HG03060 (cell line): ENCODE data around the gene SLC22A12.

ENCODE experiments used
- ATAC-seq: cut with Tn5 transposase; IDR thresholded peaks from one replicate; pipeline ENCODE4 v1.9.1; 2021; ENCODE audit warnings: low read depth, moderate number of reproducible peaks; ENCODE audit not compliant: unreplicated experiment

The SLC22A12 gene

DNA sequence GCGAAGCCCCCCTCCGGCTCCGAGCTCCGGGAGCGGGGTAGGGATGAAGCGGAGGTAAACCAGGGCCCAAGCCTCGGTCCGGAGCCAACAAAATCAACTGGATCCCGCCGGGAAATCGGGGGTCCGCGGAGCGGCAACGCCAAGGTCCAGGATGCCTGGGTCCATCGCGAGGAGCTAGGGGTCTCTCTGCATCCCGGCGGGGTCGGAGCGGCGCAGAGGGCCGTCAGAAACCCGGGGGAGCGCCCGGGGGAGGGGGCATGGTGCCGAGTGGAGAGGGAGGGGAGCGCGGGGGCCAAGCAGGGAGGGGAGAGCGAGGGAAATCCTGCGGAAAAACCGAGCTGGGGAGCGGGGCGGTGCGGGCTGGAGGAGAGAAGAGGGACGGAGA lies 51.8 kb downstream of the SLC22A12 start:
- ATAC-seq, result no peak

DNA sequence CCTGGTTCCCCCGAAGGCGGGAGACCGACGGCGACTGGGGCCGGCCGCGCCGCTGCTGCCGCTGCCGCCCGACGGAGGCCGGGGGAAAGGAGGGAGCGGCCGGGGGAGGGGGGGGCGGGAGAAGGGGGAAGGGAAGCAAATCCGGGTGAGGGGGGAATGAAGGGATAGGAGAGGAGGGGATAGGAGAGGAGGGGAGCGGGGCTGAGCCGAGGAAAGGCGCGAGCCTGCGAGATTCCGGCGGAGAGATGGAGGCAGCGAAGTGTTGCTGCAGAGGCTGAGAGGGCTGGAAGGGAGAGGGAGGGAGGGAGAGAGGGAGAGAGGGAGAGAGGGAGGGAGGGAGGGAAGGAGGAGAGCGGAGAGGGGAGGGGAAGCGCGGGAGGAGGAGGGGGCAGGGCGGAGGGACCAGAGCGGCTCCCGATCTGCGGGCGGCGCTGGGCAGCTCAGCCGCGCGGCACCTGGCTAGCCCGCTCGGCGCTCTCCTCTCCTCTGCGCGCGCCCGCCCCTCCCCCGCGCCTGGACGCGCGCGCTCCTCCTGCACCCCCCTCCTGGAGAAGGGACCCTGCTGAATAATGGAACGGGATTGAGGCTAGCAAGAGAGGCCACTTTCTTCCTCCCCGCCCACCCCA lies 52.3 kb downstream of the SLC22A12 start:
- no peak for ATAC-seq

- ATAC-seq, result no peak
These were observed 53.1 kb downstream of the SLC22A12 start for GRCh38 chr11:64643920-64644646.

DNA sequence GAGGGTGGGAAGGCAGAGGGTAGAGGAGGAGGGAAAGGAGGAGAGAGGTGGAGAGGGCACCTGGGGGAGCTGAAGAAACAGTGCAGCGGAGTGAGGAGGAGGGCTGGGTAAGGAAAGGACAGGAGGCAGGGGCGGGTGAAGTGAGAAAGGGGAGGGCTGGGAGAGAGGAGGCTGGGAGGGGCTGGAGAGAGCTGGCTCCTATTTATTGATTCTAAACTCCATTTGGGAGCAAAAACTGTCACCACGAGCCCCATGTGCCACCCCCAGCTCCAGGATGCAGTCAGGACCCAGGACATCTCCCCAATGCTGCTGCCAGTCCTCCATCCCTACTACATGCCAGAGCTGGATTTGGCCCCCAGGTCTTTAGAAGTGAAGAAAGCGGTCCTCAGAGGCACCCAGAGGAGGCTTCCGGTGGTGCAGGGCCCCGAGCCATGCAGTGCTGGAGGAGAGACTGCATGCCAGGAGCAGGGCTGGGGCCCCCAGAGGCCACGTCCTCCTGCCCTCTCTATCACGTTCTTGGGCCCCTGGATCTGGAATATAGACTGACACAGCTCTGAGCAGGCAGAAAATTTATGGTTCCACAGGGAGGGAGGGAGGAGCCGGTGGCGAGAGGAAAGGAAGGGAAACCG lies 53.7 kb downstream of the SLC22A12 start:
- no peak for ATAC-seq

DNA sequence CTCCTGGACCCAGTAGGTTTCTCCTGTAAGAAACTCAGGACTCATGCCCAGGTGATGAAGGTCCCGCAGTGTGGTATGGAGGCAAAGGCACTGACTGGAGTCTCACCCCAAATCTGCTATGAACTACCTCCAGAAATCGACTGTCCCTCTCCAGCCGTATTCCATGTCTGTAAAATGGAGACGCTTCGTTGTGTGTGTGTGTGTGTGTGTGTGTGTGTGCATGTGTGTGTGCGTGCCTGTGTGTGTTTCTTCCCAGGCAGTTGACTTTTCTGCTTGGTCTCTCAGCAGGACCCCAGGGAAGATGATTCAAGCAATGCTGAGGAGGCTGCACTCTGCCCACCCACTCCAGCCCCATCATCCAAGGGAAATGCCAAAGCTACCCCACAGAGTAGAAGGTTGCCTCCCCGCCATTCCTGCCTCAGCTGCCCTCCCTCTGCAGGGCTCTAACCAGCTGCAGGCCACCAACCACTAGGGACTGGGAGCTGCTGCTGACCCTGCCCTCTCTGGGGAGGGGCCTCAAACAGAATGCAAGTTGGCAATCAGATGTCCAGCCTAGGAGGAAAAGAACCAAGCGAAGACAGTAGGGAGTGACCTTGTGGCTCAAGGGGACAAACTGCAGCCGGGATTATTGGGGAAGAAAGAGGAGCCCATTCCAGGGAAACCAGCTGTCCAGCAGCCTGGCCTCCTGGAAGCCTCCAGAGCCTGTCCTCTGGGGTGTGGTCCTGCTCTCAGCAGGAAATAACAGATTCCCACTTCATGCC lies 56.2 kb downstream of the SLC22A12 start:
- no peak for ATAC-seq

GRCh38 chr11:64648551-64648950 lies 57.5 kb downstream of the SLC22A12 start:
- no peak for ATAC-seq

DNA sequence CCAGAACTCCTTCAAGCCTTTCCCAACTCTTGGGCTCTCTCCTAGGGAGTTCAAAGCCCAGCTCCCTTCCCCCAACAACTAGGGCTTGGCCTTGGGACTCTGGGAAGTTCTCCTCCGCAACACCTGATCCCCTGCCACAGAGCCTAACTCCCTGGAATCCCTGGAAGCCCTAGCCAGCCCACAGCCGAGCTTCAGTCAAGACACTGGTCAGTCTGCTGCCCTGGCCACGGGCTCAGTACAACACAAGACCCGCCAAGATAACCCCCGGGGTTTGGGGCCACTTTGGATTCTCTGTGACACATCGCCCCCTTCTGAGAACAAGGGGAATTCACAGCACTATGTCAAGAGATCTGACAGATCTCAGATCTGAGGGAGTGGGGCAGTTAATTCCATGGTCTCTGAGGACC lies 58.3 kb downstream of the SLC22A12 start:
- ATAC-seq, result no peak

DNA sequence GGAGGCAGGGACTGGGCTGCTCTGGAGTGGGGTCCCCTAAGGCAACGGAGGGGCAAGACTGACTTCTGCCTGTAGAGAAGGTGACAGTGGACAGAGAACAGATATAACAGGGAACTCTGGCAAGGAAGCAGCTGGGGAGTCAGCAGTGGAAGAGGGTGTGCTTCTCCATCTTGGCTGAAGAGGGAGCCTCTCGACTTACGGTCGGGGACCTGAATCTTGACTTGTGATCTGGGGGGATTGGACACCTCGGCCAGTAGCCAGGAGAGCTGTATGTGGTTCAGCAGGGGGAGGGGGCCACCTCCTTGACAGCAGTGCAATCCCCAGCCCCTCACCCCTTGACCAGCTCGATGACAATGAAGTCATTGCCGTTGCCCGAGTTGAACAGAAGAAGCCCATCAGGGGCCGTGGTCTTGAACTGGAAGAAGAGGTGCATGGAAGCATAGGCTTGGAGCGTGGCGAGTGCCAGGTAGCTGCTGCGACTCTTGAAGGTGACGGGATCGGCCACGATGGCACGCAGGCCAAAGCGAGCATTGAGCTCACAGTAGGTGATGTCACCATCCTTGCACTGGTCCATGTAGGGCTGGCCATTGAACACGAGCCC lies 60.0 kb downstream of the SLC22A12 start:
- ATAC-seq, result no peak
